HepG2 (cell line): ENCODE measurements around the gene HOXA5. TPM values are rescaled to one million over a fixed set of nuclear protein-coding genes. Genes with fewer than 3 reads are reported as not detected.

Experiments used
- ATAC-seq: fragments of 200-7000 bp; cut with Tn5 transposase; 3 replicates; pipeline ENCODE4 v1.9.1; 2020; ENCODE audit warnings: mild to moderate bottlenecking, moderate library complexity
- BruUV-seq: library from RNA; stranded (reverse); fragments of 400-500 nt; replicated peaks from 2 replicates; lab custom pipeline; 2021; lab: Mats Ljungman, UMichigan
- CTCF ChIA-PET: fragments of 300-600 bp; formaldehyde crosslinking; extraction: SDS; loops from one replicate; lab custom pipeline; 2021; ENCODE audit warnings: low total read pairs, inconsistent platforms, low intra/inter-chr PET ratio; lab: Yijun Ruan, JAX
- POLR2A ChIA-PET: fragments of 350-600 bp; sonication (Branson Sonifier 250); formaldehyde crosslinking; loops from one replicate; lab custom pipeline; 2020; ENCODE audit warnings: antibody characterized with exemption, inconsistent platforms; lab: Yijun Ruan, JAX
- DNase-seq: peaks from one replicate; pipeline ENCODE4 v3.0.0-alpha.2; 2015; ENCODE audit warnings: low spot score
- FAIRE-seq: peaks from 3 replicates; lab custom pipeline; 2011; peaks lifted over from hg19 to GRCh38; lab: Jason Lieb, UNC
- H2AFZ ChIP-seq: one replicate; pipeline ENCODE4 v1.6.1; 2011; ENCODE audit warnings: low read length, inconsistent platforms
- H3K27ac ChIP-seq: fragments of 300-600 bp; 3 replicates; pipeline ENCODE4 v1.8.0; 2011; ENCODE audit warnings: mixed run types, mild to moderate bottlenecking, mixed read lengths, low read length, inconsistent platforms; ENCODE audit not compliant: insufficient read depth; ENCODE audit errors: extremely low read length
- H3K27me3 ChIP-seq, 2 experiments: fragments of 200-600 bp in 1 of 2; 2 replicates in 1 of 2; 3 replicates in 1 of 2; pipeline versions ENCODE4 v1.6.0 to v1.8.0; 2011; ENCODE audit warnings: low read length in 2 of 2, mild to moderate bottlenecking in 2 of 2, moderate library complexity in 2 of 2, inconsistent platforms in 1 of 2; ENCODE audit not compliant: insufficient read depth in 2 of 2, control insufficient read depth in 1 of 2
- H3K36me3 ChIP-seq, 2 experiments: fragments of 200-600 bp in 1 of 2; replicated peaks in 1 of 2; 2 replicates in 1 of 2; 3 replicates in 1 of 2; pipeline versions ENCODE4 v1.5.1 to v1.8.0; 2011; ENCODE audit warnings: low read length in 2 of 2, inconsistent platforms in 1 of 2; ENCODE audit not compliant: insufficient read depth in 2 of 2, control insufficient read depth in 1 of 2
- H3K4me1 ChIP-seq: 2 replicates; pipeline ENCODE4 v1.5.1; 2012; ENCODE audit warnings: low read length, inconsistent platforms; ENCODE audit not compliant: insufficient read depth
- H3K4me2 ChIP-seq: 2 replicates; pipeline ENCODE4 v1.6.0; 2011; ENCODE audit warnings: low read depth, low read length, inconsistent platforms
- H3K4me3 ChIP-seq, 3 experiments: fragments of 200-600 bp in 1 of 3; sonication (generic), shearing (Covaris generic) in 1 of 3; replicated peaks in 1 of 3; 2 replicates each; pipeline ENCODE4 v1.5.1; 2011 to 2016; ENCODE audit warnings: low read length in 3 of 3, inconsistent platforms in 2 of 3, low read depth in 2 of 3, mild to moderate bottlenecking in 2 of 3, control low read depth in 1 of 3, mixed read lengths in 1 of 3; ENCODE audit not compliant: insufficient read depth in 1 of 3
- H3K79me2 ChIP-seq: one replicate; pipeline ENCODE4 v1.6.1; 2011; ENCODE audit warnings: low read length, inconsistent platforms; ENCODE audit not compliant: insufficient read depth
- H3K9ac ChIP-seq: 2 replicates; pipeline ENCODE4 v1.6.0; 2011; ENCODE audit warnings: mild to moderate bottlenecking, low read depth, low read length, inconsistent platforms; ENCODE audit not compliant: insufficient read depth
- H3K9me3 ChIP-seq: 2 replicates; pipeline ENCODE4 v1.5.1; 2012; ENCODE audit warnings: mild to moderate bottlenecking, low read length
- H4K20me1 ChIP-seq: 2 replicates; pipeline ENCODE4 v1.6.0; 2011; ENCODE audit warnings: inconsistent platforms, mild to moderate bottlenecking, low read length, moderate library complexity; ENCODE audit not compliant: insufficient read depth
- HDAC1 ChIP-seq: sonication (generic); formaldehyde crosslinking; IDR thresholded peaks from 2 replicates; pipeline ENCODE4 v1.5.1; 2020; ENCODE audit warnings: mild to moderate bottlenecking, missing genetic modification reagents
- KDM4B ChIP-seq: sonication (generic); formaldehyde crosslinking; IDR thresholded peaks from 2 replicates; pipeline ENCODE4 v1.4.0; 2020; ENCODE audit warnings: missing genetic modification reagents
- RBAK ChIP-seq: sonication (generic); formaldehyde crosslinking; IDR thresholded peaks from 2 replicates; pipeline ENCODE4 v1.5.1; 2020; ENCODE audit warnings: mild to moderate bottlenecking, missing genetic modification reagents
- RORA ChIP-seq: sonication (generic); formaldehyde crosslinking; IDR thresholded peaks from 2 replicates; pipeline ENCODE4 v1.5.0; 2020; ENCODE audit warnings: mild to moderate bottlenecking, missing genetic modification reagents, moderate library complexity
- TBX2 ChIP-seq: sonication (generic); formaldehyde crosslinking; IDR thresholded peaks from 2 replicates; pipeline ENCODE4 v1.5.0; 2020; ENCODE audit warnings: missing genetic modification reagents, mild to moderate bottlenecking, borderline replicate concordance
- ZKSCAN8 ChIP-seq: IDR thresholded peaks from 2 replicates; pipeline ENCODE4 v1.6.1; 2016; ENCODE audit warnings: borderline replicate concordance, missing genetic modification reagents, missing compliant biosample characterization
- ZNF264 ChIP-seq: sonication (generic); formaldehyde crosslinking; IDR thresholded peaks from 2 replicates; pipeline ENCODE4 v1.4.0; 2020; ENCODE audit warnings: missing genetic modification reagents
- ZNF430 ChIP-seq: sonication (generic); formaldehyde crosslinking; IDR thresholded peaks from 2 replicates; pipeline ENCODE4 v1.9.0; 2021; ENCODE audit warnings: mild to moderate bottlenecking, missing genetic modification reagents
- whole genome bisulfite sequencing: methylation state at CpG from one replicate; pipeline ENCODE4 v1.1.6; 2017; ENCODE audit warnings: low lambda C conversion rate; 5-methylcytosine and 5-hydroxymethylcytosine counted together
- in situ Hi-C: cut with HindIII; loops from 2 replicates; pipeline ENCODE4 v1.10.0; 2017; ENCODE audit warnings: low pct_unique_long_range_greater_than_20kb; ENCODE audit not compliant: extremely low pct_ligation_motif_present
- intact Hi-C: fragments of 100-400 bp; cut with micrococcal nuclease; formaldehyde crosslinking; loops from one replicate; pipeline ENCODE4 v1.10.0; 2022; ENCODE audit not compliant: unreplicated experiment
- polyA plus RNA-seq, 8 experiments: library from polyadenylated mRNA; depleted of rRNA in 3 of 8; stranded (reverse) in 7 of 8; unstranded in 1 of 8; fragments of >200 nt; fragmentation: Illumina TruSeq in 4 of 8; extraction: Trizol in 4 of 8; gene quantifications; 2 replicates each; pipeline versions ENCODE4 v1.2.1 to v1.2.3, GENCODE V29; 2011 to 2016; ENCODE audit warnings: low read depth in 4 of 8, missing spikeins in 1 of 8, mixed read lengths in 1 of 8; ENCODE audit not compliant: insufficient read depth in 1 of 8
- total RNA-seq, 5 experiments: library from RNA; depleted of rRNA; stranded (reverse); fragments of >200 nt; fragmentation: Illumina TruSeq; extraction: Trizol; gene quantifications; 2 replicates each; pipeline ENCODE4 v1.2.3, GENCODE V29; 2016; ENCODE audit warnings: low read depth in 1 of 5
- TF ChIP-seq, protein P1 (sequence below): sonication (generic); formaldehyde crosslinking; IDR thresholded peaks from 2 replicates; pipeline ENCODE4 v1.4.0; 2020; ENCODE audit warnings: missing genetic modification reagents; ENCODE audit errors: not compliant biosample characterization
- TF ChIP-seq, protein P2 (sequence below): sonication (generic); formaldehyde crosslinking; IDR thresholded peaks from 2 replicates; pipeline ENCODE4 v1.5.1; 2020; ENCODE audit warnings: missing genetic modification reagents, mild to moderate bottlenecking, borderline replicate concordance
- TF ChIP-seq, protein P3 (sequence below): sonication (generic); IDR thresholded peaks from 2 replicates; pipeline ENCODE4 v1.6.1; 2016; ENCODE audit warnings: low read depth, borderline replicate concordance

The HOXA5 gene
- total and polyA plus RNA-seq, 2 of the 13 experiments (the other 11 are each of a cell fraction or from before 2014, with no cell fraction given): 3.2 to 3.6 TPM

DNA sequence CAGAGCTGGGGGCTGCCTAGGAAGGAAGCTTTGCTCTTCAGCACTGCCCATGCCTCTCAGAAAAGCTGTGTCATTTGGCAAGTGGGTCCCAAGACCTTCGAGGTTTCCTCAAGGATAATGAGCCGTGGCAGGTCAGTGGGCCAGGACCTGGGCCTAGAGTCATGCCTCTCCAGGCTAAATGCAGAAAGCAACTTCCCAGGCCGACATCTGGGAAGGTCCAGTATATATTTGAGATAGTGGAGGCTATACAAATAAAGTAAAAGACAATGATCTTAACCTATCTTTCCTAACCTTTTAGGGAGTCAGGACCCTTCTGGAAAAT is 33.0 kb upstream of the HOXA5 start:
- WGBS: 35% methylated on average over 3 of the region's 3 CpGs
- no peaks in the 10 kb centered on the region for H3K36me3 ChIP-seq
- H3K79me2 ChIP-seq: no peaks in the 10 kb centered on the region
- no peak overlapping the region for H3K27ac ChIP-seq
- TF ChIP-seq KDM4B: no peak
- no TSS peak for BruUV-seq
- no peak overlapping the region for H3K4me2 ChIP-seq
- H3K9me3 ChIP-seq: no peaks in the 10 kb centered on the region
- FAIRE-seq (no peak), DNase-seq (no peak), ATAC-seq (no peak)
- in situ Hi-C loops: no loop called here
- CTCF ChIA-PET: no interaction called here
- H3K4me3 ChIP-seq: no peak overlapping the region
- peaks cover 24% of the 10 kb centered on the region for H3K4me1 ChIP-seq
- no peak overlapping the region for H2AFZ ChIP-seq
- intact Hi-C loops: no loop called here
- POLR2A ChIA-PET: no interaction called here
- no peaks in the 10 kb centered on the region for H4K20me1 ChIP-seq
- H3K9ac ChIP-seq: no peak overlapping the region
- peaks cover 4 to 78% of the 10 kb centered on the region in 2 experiments for H3K27me3 ChIP-seq

DNA sequence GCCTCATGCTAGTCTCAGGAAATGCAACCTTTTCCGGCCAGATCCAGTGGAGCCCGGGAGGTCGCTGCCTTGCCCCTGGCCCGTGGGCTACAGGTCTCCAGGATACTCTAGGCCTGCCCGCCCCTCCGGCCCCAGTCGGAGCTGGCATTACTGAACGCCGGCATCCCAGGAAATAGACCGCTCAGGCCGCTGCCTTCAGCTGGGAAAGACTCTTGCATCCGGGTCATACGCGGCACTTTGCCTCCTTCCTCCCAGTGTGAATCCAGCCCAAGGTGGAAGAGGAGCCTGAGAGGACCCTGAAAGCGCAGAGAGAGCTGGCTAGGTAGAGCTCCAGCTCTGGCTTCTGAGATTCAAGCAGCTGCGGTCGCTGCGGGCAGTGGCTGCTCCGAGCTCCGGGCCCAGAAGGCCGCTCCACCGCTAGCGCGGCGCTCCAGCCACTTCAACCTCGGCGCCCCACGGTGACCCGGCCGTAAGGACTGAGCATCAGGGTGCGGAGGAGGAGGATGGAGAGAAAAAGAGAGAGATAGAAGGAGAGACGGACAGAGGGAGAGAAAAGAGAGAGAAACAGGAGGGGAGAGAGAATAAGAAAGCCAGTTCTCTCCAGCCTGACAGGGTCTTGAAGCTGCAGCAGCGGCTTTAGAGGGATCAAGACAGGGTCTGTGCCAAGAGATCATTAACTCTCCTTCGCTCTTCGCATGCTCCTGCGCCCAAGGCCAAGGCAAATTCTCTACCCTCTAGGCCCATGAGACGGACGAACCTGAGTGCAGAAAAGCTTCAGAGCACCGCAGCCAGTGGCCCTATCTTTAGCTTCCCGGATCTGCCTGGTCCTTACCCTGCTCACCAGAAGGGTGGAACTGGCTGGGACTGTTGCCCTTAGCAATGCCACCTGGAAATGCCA is 32.4 kb upstream of the HOXA5 start:
- no peak overlapping the region for H3K9ac ChIP-seq

More for the DNA sequence above, 32.4 kb upstream of the HOXA5 start:
- ChIA-PET POLR2A (no interaction called here), CTCF (no interaction called here)
- H4K20me1 ChIP-seq: no peaks in the 10 kb centered on the region
- ATAC-seq (no peak), DNase-seq (no peak), FAIRE-seq (no peak)
- no peaks in the 10 kb centered on the region for H3K79me2 ChIP-seq
- no peaks in the 10 kb centered on the region for H3K9me3 ChIP-seq
- H3K4me1 ChIP-seq: peaks cover 30% of the 10 kb centered on the region
- no peak overlapping the region for H3K4me2 ChIP-seq
- H3K4me3 ChIP-seq: no peak overlapping the region
- H3K36me3 ChIP-seq: no peaks in the 10 kb centered on the region
- no TSS peak for BruUV-seq
- H2AFZ ChIP-seq: no peak overlapping the region
- in situ Hi-C loops (no loop called here), intact Hi-C loops (no loop called here)
- no peak overlapping the region for H3K27ac ChIP-seq
- WGBS: 75% methylated on average over 28 of the region's 40 CpGs
- TF ChIP-seq ZNF430 (CRISPR knock-in tag) (no peak), TBX2 (CRISPR knock-in tag) (no peak), ZNF264 (no peak), RBAK (CRISPR knock-in tag) (no peak), ZKSCAN8 (CRISPR knock-in tag) (no peak), HDAC1 (CRISPR knock-in tag) (no peak), RORA (CRISPR knock-in tag) (no peak)
- TF ChIP-seq, protein P1, sequence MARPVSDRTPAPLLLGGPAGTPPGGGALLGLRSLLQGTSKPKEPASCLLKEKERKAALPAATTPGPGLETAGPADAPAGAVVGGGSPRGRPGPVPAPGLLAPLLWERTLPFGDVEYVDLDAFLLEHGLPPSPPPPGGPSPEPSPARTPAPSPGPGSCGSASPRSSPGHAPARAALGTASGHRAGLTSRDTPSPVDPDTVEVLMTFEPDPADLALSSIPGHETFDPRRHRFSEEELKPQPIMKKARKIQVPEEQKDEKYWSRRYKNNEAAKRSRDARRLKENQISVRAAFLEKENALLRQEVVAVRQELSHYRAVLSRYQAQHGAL (CRISPR knock-in tag): no peak
- TF ChIP-seq, protein P2, sequence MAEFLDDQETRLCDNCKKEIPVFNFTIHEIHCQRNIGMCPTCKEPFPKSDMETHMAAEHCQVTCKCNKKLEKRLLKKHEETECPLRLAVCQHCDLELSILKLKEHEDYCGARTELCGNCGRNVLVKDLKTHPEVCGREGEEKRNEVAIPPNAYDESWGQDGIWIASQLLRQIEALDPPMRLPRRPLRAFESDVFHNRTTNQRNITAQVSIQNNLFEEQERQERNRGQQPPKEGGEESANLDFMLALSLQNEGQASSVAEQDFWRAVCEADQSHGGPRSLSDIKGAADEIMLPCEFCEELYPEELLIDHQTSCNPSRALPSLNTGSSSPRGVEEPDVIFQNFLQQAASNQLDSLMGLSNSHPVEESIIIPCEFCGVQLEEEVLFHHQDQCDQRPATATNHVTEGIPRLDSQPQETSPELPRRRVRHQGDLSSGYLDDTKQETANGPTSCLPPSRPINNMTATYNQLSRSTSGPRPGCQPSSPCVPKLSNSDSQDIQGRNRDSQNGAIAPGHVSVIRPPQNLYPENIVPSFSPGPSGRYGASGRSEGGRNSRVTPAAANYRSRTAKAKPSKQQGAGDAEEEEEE: no peak
- TF ChIP-seq, protein P3, sequence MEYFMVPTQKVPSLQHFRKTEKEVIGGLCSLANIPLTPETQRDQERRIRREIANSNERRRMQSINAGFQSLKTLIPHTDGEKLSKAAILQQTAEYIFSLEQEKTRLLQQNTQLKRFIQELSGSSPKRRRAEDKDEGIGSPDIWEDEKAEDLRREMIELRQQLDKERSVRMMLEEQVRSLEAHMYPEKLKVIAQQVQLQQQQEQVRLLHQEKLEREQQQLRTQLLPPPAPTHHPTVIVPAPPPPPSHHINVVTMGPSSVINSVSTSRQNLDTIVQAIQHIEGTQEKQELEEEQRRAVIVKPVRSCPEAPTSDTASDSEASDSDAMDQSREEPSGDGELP: no peak
- peaks cover 4 to 80% of the 10 kb centered on the region in 2 experiments for H3K27me3 ChIP-seq
